Neural progenitor cell (in vitro differentiated cells): ENCODE data around the gene TMEM119. TPM values are rescaled to one million over a fixed set of nuclear protein-coding genes. Genes with fewer than 3 reads are reported as not detected.

ENCODE experiments used
- DNase-seq: peaks from one replicate; pipeline ENCODE4 v3.0.0-alpha.2; 2016; ENCODE audit warnings: low spot score
- H2AFZ ChIP-seq: fragments of 200-600 bp; sonication (generic); replicated peaks from 2 replicates; pipeline ENCODE4 v1.6.1; 2016; ENCODE audit warnings: antibody characterized with exemption
- H3F3A ChIP-seq: fragments of 200-600 bp; sonication (generic); 2 replicates; pipeline ENCODE4 v1.6.1; 2016; ENCODE audit warnings: antibody characterized with exemption, low read depth
- H3K27ac ChIP-seq: fragments of 200-600 bp; sonication (generic); 2 replicates; pipeline ENCODE4 v1.5.1; 2016; ENCODE audit warnings: mild to moderate bottlenecking
- H3K27me3 ChIP-seq: fragments of 200-600 bp; sonication (generic); 2 replicates; pipeline ENCODE4 v1.6.1; 2016; ENCODE audit warnings: mild to moderate bottlenecking, moderate library complexity
- H3K36me3 ChIP-seq: fragments of 200-600 bp; sonication (generic); 2 replicates; pipeline ENCODE4 v1.5.1; 2016
- H3K4me1 ChIP-seq: fragments of 200-600 bp; sonication (generic); 2 replicates; pipeline ENCODE4 v1.6.1; 2016; ENCODE audit warnings: mixed run types
- H3K4me2 ChIP-seq: fragments of 200-600 bp; sonication (generic); 2 replicates; pipeline ENCODE4 v1.6.1; 2016
- H3K4me3 ChIP-seq: fragments of 200-600 bp; sonication (generic); 2 replicates; pipeline ENCODE4 v1.5.1; 2016
- H3K79me2 ChIP-seq: fragments of 200-600 bp; sonication (generic); 2 replicates; pipeline ENCODE4 v1.6.1; 2016; ENCODE audit warnings: low read depth
- H3K9ac ChIP-seq: fragments of 200-600 bp; sonication (generic); 2 replicates; pipeline ENCODE4 v1.6.1; 2016
- H3K9me3 ChIP-seq: fragments of 200-600 bp; sonication (generic); 2 replicates; pipeline ENCODE4 v1.5.1; 2016; ENCODE audit warnings: low read depth
- H4K20me1 ChIP-seq: fragments of 200-600 bp; sonication (generic); 2 replicates; pipeline ENCODE4 v1.6.1; 2016; ENCODE audit warnings: low read depth
- H3K27ac Mint-ChIP-seq: 3 replicates; pipeline ENCODE4 v1.8.0; 2021; ENCODE audit warnings: mixed read lengths
- H3K27me3 Mint-ChIP-seq: 2 replicates; pipeline ENCODE4 v1.8.0; 2022; ENCODE audit warnings: low read depth, mild to moderate bottlenecking, inconsistent platforms, moderate library complexity, mixed read lengths; ENCODE audit not compliant: insufficient read depth
- H3K36me3 Mint-ChIP-seq: 3 replicates; pipeline ENCODE4 v1.8.0; 2021; ENCODE audit warnings: mixed read lengths
- H3K4me1 Mint-ChIP-seq: 3 replicates; pipeline ENCODE4 v1.8.0; 2021; ENCODE audit warnings: mixed read lengths
- H3K4me3 Mint-ChIP-seq: 3 replicates; pipeline ENCODE4 v1.8.0; 2021; ENCODE audit warnings: mild to moderate bottlenecking, moderate library complexity, mixed read lengths
- H3K9me3 Mint-ChIP-seq: 3 replicates; pipeline ENCODE4 v1.8.0; 2020; ENCODE audit warnings: mixed read lengths
- EZH2 ChIP-seq: fragments of 200-600 bp; sonication (generic); IDR thresholded peaks from 2 replicates; pipeline ENCODE4 v1.6.1; 2017; ENCODE audit warnings: antibody characterized with exemption, mild to moderate bottlenecking, moderate library complexity
- EZH2phosphoT487 ChIP-seq: fragments of 200-600 bp; sonication (generic); IDR thresholded peaks from 2 replicates; pipeline ENCODE4 v1.6.1; 2017; ENCODE audit warnings: antibody characterized with exemption
- total RNA-seq: library from RNA; depleted of rRNA; stranded (reverse); fragments of >200 nt; gene quantifications from 2 replicates; pipeline ENCODE4 v1.2.3, GENCODE V29; 2015; ENCODE audit warnings: low replicate concordance
- TF ChIP-seq, protein P1 (sequence below): fragments of 200-600 bp; sonication (generic); IDR thresholded peaks from 2 replicates; pipeline ENCODE4 v1.5.1; 2017; ENCODE audit warnings: antibody characterized with exemption, mild to moderate bottlenecking

The TMEM119 gene
- total RNA-seq, 1 donor from 2014 or later, result 0.97 TPM

DNA sequence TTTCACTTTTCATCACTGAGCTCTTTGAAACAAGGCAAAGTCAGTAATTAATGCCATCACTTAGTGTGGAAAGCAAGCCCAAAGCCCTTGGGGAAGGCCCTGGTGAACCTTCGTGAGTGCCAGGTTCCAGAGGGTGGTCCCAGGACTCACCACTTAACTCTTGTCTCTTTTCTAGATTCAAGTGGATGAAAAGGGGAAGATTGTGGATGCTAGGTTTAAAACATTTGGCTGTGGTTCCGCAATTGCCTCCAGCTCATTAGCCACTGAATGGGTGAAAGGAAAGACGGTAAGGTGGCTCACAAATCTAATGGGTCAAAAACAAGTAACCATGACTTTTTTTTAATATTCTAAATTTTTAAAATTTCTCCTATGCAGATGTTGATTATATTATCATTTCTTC is 32.7 kb downstream of the TMEM119 start:
- Mint-ChIP-seq H3K4me1 (peaks cover 16% of the 10 kb centered on the region), H3K9me3 (no peaks in the 10 kb centered on the region), H3K36me3 (peaks cover 15% of the 10 kb centered on the region), H3K4me3 (no peak overlapping the region), H3K27ac (no peak overlapping the region), H3K27me3 (peaks cover 9% of the 10 kb centered on the region)
- Histone ChIP-seq H3K27ac (no peak overlapping the region), H3K4me1 (no peaks in the 10 kb centered on the region), H3K4me2 (no peak overlapping the region), H3K4me3 (no peak overlapping the region), H3K36me3 (peaks cover 6% of the 10 kb centered on the region), H4K20me1 (peaks cover 10% of the 10 kb centered on the region), H3F3A (peaks cover 18% of the 10 kb centered on the region), H3K79me2 (peaks cover 30% of the 10 kb centered on the region), H3K9ac (no peak overlapping the region), H3K9me3 (no peaks in the 10 kb centered on the region), H3K27me3 (no peaks in the 10 kb centered on the region), H2AFZ (no peak overlapping the region)
- TF ChIP-seq EZH2, result no peak
- TF ChIP-seq EZH2phosphoT487, result no peak
- TF ChIP-seq, protein P1, sequence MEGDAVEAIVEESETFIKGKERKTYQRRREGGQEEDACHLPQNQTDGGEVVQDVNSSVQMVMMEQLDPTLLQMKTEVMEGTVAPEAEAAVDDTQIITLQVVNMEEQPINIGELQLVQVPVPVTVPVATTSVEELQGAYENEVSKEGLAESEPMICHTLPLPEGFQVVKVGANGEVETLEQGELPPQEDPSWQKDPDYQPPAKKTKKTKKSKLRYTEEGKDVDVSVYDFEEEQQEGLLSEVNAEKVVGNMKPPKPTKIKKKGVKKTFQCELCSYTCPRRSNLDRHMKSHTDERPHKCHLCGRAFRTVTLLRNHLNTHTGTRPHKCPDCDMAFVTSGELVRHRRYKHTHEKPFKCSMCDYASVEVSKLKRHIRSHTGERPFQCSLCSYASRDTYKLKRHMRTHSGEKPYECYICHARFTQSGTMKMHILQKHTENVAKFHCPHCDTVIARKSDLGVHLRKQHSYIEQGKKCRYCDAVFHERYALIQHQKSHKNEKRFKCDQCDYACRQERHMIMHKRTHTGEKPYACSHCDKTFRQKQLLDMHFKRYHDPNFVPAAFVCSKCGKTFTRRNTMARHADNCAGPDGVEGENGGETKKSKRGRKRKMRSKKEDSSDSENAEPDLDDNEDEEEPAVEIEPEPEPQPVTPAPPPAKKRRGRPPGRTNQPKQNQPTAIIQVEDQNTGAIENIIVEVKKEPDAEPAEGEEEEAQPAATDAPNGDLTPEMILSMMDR, result no peak
- no peak for DNase-seq

DNA sequence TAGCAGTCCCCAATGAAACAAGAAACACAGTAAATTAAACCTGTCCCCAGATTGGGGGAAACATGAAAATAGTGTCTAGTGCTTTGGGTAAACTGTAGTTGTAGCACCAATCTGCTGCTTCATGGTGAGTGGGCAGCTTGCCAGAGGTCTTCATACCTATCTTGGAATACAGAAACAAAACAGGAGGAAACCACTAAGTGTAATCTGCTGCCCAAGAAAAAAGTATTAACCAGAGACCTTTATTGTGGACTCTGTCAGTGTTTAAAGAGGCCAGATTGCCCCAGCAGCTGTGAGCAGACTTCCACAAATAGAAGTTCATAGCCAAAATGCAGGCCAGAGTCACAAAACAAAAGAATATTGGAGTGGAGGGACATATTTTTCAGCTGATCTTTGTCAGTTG is 33.2 kb downstream of the TMEM119 start:
- Mint-ChIP-seq H3K4me1 (peaks cover 20% of the 10 kb centered on the region), H3K4me3 (no peak overlapping the region), H3K9me3 (no peaks in the 10 kb centered on the region), H3K27me3 (peaks cover 7% of the 10 kb centered on the region), H3K36me3 (peaks cover 15% of the 10 kb centered on the region), H3K27ac (no peak overlapping the region)
- H3K79me2 ChIP-seq, result peaks cover 34% of the 10 kb centered on the region
- no peak overlapping the region for H3K4me3 ChIP-seq
- peaks cover 15% of the 10 kb centered on the region for H4K20me1 ChIP-seq
- peaks cover 6% of the 10 kb centered on the region for H3K36me3 ChIP-seq
- no peak overlapping the region for H3K9ac ChIP-seq
- TF ChIP-seq EZH2 (no peak), EZH2phosphoT487 (no peak)
- TF ChIP-seq, protein P1, result no peak
- no peaks in the 10 kb centered on the region for H3K9me3 ChIP-seq
- DNase-seq, result no peak
- H3K4me1 ChIP-seq, result peaks cover 4% of the 10 kb centered on the region
- H3F3A ChIP-seq, result peaks cover 15% of the 10 kb centered on the region
- no peaks in the 10 kb centered on the region for H3K27me3 ChIP-seq
- no peak overlapping the region for H3K4me2 ChIP-seq
- no peak overlapping the region for H3K27ac ChIP-seq
- H2AFZ ChIP-seq, result no peak overlapping the region

DNA sequence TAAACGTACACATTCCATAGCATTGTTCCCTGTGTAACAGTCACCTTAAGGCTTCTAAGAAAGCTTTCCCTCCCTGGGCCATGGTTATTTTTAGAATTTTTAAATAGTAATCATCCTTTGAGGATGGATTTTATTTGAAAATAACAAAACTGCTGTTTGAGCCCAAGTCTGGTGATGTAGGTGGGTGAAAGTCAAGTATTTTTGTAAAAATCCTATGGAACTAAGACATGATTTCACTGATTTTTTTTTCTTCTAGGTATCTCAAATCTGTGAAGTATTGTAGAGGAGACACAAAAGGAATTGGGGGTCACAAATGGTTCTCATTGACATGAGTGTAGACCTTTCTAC is 34.1 kb downstream of the TMEM119 start:
- DNase-seq, result no peak
- Histone ChIP-seq H3K4me2 (peak overlapping the region; percentile 89), H3K36me3 (peaks cover 6% of the 10 kb centered on the region), H3K27ac (no peak overlapping the region), H3K4me3 (peak overlapping the region; percentile 67), H3F3A (peaks cover 9% of the 10 kb centered on the region), H3K9me3 (no peaks in the 10 kb centered on the region), H3K27me3 (no peaks in the 10 kb centered on the region), H3K4me1 (peaks cover 6% of the 10 kb centered on the region), H2AFZ (no peak overlapping the region), H3K9ac (no peak overlapping the region), H4K20me1 (peaks cover 22% of the 10 kb centered on the region), H3K79me2 (peaks cover 44% of the 10 kb centered on the region)
- peak overlapping the region; percentile 100 for H3K4me3 Mint-ChIP-seq
- H3K27me3 Mint-ChIP-seq, result peaks cover 7% of the 10 kb centered on the region
- no peaks in the 10 kb centered on the region for H3K9me3 Mint-ChIP-seq
- TF ChIP-seq, protein P1, result no peak
- TF ChIP-seq EZH2 (no peak), EZH2phosphoT487 (no peak)
- H3K36me3 Mint-ChIP-seq, result peaks cover 13% of the 10 kb centered on the region
- peaks cover 26% of the 10 kb centered on the region for H3K4me1 Mint-ChIP-seq
- peak overlapping the region; percentile 37 for H3K27ac Mint-ChIP-seq
